Immature natural killer cell (primary cell): ENCODE results near the gene FMOD. TPM values are rescaled to one million over a fixed set of nuclear protein-coding genes. Genes with fewer than 3 reads are reported as not detected.
A peak's percentile ranks its signal among the peaks of the same experiment; 100 is the strongest.
"Not testable (repeated sequence)": the region's sequence is repeated elsewhere in the genome, so short reads cannot be mapped to it uniquely, and the experiment has no call there.

Experiments
- DNase-seq, 3 donors: peaks; one replicate each; pipeline ENCODE4 v3.0.0; 2022; ENCODE audit warnings: mixed read lengths in 1 of 3
- H3K27ac Mint-ChIP-seq, 6 donors: one replicate each; pipeline ENCODE4 v1.8.0; 2020; ENCODE audit warnings: mixed read lengths in 6 of 6, mild to moderate bottlenecking in 5 of 6, inconsistent platforms in 4 of 6, moderate library complexity in 3 of 6
- H3K27me3 Mint-ChIP-seq, 3 donors: one replicate each; pipeline ENCODE4 v1.8.0; 2020 to 2021; ENCODE audit warnings: low read depth in 3 of 3, mild to moderate bottlenecking in 3 of 3, mixed read lengths in 3 of 3, moderate library complexity in 3 of 3, inconsistent platforms in 1 of 3
- H3K36me3 Mint-ChIP-seq, 3 donors: one replicate each; pipeline ENCODE4 v1.8.0; 2020; ENCODE audit warnings: mixed read lengths in 3 of 3, inconsistent platforms in 2 of 3, mild to moderate bottlenecking in 2 of 3
- H3K4me1 Mint-ChIP-seq, 2 donors: one replicate each; pipeline ENCODE4 v1.8.0; 2020; ENCODE audit warnings: inconsistent platforms in 2 of 2, mild to moderate bottlenecking in 2 of 2, mixed read lengths in 2 of 2, moderate library complexity in 1 of 2
- H3K4me3 Mint-ChIP-seq, 5 donors: one replicate each; pipeline ENCODE4 v1.8.0; 2020; ENCODE audit warnings: mild to moderate bottlenecking in 5 of 5, mixed read lengths in 5 of 5, inconsistent platforms in 3 of 5, moderate library complexity in 3 of 5
- H3K9me3 Mint-ChIP-seq, 6 donors: one replicate each; pipeline ENCODE4 v1.8.0; 2020; ENCODE audit warnings: mild to moderate bottlenecking in 6 of 6, mixed read lengths in 6 of 6, inconsistent platforms in 4 of 6, moderate library complexity in 3 of 6
- polyA plus RNA-seq, 3 donors: library from polyadenylated mRNA; unstranded; fragments of 300-500 nt; fragmentation: Illumina TruSeq; gene quantifications; one replicate each; pipeline ENCODE4 v1.2.3, GENCODE V29; 2021

The FMOD gene
- polyA plus RNA-seq, 3 donors from 2014 or later: not detected

GRCh38 chr1:203317429-203318228 lies 33.3 kb downstream of the FMOD start:
- DNase-seq: no peak
- peaks cover 48 to 50% of the 10 kb centered on the region in 2 donors for H3K4me1 Mint-ChIP-seq
- peaks cover 0 to 10% (median 8%) of the 10 kb centered on the region in 3 donors for H3K36me3 Mint-ChIP-seq
- peak overlapping the region in 2 of 6 donors; percentile 14 to 61 for H3K27ac Mint-ChIP-seq
- no peaks in the 10 kb centered on the region for H3K9me3 Mint-ChIP-seq
- H3K27me3 Mint-ChIP-seq: peaks cover 2 to 5% (median 3%) of the 10 kb centered on the region in 3 donors
- no peak overlapping the region for H3K4me3 Mint-ChIP-seq

- Mint-ChIP-seq H3K4me3 (no peak overlapping the region), H3K27me3 (peaks cover 2 to 3% (median 3%) of the 10 kb centered on the region in 3 donors), H3K9me3 (no peaks in the 10 kb centered on the region), H3K27ac (peak overlapping the region in 2 of 6 donors; percentile 1 to 29), H3K4me1 (peaks cover 40 to 43% of the 10 kb centered on the region in 2 donors), H3K36me3 (peaks cover 0 to 10% (median 8%) of the 10 kb centered on the region in 3 donors)
- no peak for DNase-seq
These were observed 34.3 kb downstream of the FMOD start for GRCh38 chr1:203316626-203317093.

- not testable (repeated sequence) for H3K9me3 Mint-ChIP-seq, H3K4me3 Mint-ChIP-seq, DNase-seq
- peaks cover 9 to 26% (median 22%) of the 10 kb centered on the region in 3 donors for H3K36me3 Mint-ChIP-seq
- peaks cover 40 to 47% of the 10 kb centered on the region in 2 donors for H3K4me1 Mint-ChIP-seq
- peaks cover 4 to 15% (median 6%) of the 10 kb centered on the region in 3 donors for H3K27me3 Mint-ChIP-seq
- H3K27ac Mint-ChIP-seq: peak overlapping the region in 2 of 6 donors; percentile 7 to 36
These were observed 36.7 kb downstream of the FMOD start for GRCh38 chr1:203314025-203314759.

GRCh38 chr1:203311368-203312301 lies 39.3 kb downstream of the FMOD start:
- H3K9me3 Mint-ChIP-seq: no peaks in the 10 kb centered on the region
- H3K27me3 Mint-ChIP-seq: peaks cover 21 to 41% (median 31%) of the 10 kb centered on the region in 3 donors
- no peak overlapping the region for H3K4me3 Mint-ChIP-seq
- H3K36me3 Mint-ChIP-seq: peaks cover 29 to 49% (median 45%) of the 10 kb centered on the region in 3 donors
- no peak for DNase-seq
- peak overlapping the region; percentile 40 to 100 (median 80) for H3K27ac Mint-ChIP-seq
- peaks cover 55 to 62% of the 10 kb centered on the region in 2 donors for H3K4me1 Mint-ChIP-seq

- peak overlapping the region; percentile 95 to 100 (median 99) for H3K27ac Mint-ChIP-seq
- no peaks in the 10 kb centered on the region for H3K9me3 Mint-ChIP-seq
- H3K36me3 Mint-ChIP-seq: peaks cover 30 to 47% (median 43%) of the 10 kb centered on the region in 3 donors
- no peak for DNase-seq
- peaks cover 67 to 75% of the 10 kb centered on the region in 2 donors for H3K4me1 Mint-ChIP-seq
- H3K27me3 Mint-ChIP-seq: peaks cover 39 to 67% (median 53%) of the 10 kb centered on the region in 3 donors
- peak overlapping the region; percentile 95 to 99 (median 99) for H3K4me3 Mint-ChIP-seq
These were observed 42.0 kb downstream of the FMOD start for GRCh38 chr1:203308923-203309331.

- Mint-ChIP-seq H3K27ac (peak overlapping the region; percentile 95 to 100 (median 99)), H3K27me3 (peaks cover 40 to 69% (median 53%) of the 10 kb centered on the region in 3 donors), H3K4me3 (peak overlapping the region; percentile 95 to 99 (median 99)), H3K36me3 (peaks cover 30 to 42% (median 39%) of the 10 kb centered on the region in 3 donors), H3K9me3 (no peaks in the 10 kb centered on the region), H3K4me1 (peaks cover 71 to 75% of the 10 kb centered on the region in 2 donors)
- no peak for DNase-seq
These were observed 42.5 kb downstream of the FMOD start for GRCh38 chr1:203308328-203308922.

- Mint-ChIP-seq H3K36me3 (peaks cover 30 to 40% (median 39%) of the 10 kb centered on the region in 3 donors), H3K27me3 (peaks cover 40 to 71% (median 53%) of the 10 kb centered on the region in 3 donors), H3K27ac (peak overlapping the region; percentile 95 to 100 (median 99)), H3K4me1 (peaks cover 77 to 79% of the 10 kb centered on the region in 2 donors), H3K4me3 (peak overlapping the region; percentile 95 to 99 (median 99)), H3K9me3 (no peaks in the 10 kb centered on the region)
- peak in 1 of 3 donors; percentile 15 for DNase-seq
These were observed 43.2 kb downstream of the FMOD start for GRCh38 chr1:203307641-203308126.

GRCh38 chr1:203306965-203307541 lies 43.9 kb downstream of the FMOD start:
- Mint-ChIP-seq H3K9me3 (no peaks in the 10 kb centered on the region), H3K4me1 (peaks cover 80 to 85% of the 10 kb centered on the region in 2 donors), H3K4me3 (peak overlapping the region; percentile 95 to 99 (median 99)), H3K27me3 (peaks cover 40 to 71% (median 55%) of the 10 kb centered on the region in 3 donors), H3K27ac (peak overlapping the region; percentile 95 to 100 (median 99)), H3K36me3 (peaks cover 30 to 40% (median 39%) of the 10 kb centered on the region in 3 donors)
- peak; percentile 41 to 53 (median 52) for DNase-seq

- H3K27ac Mint-ChIP-seq: peak overlapping the region; percentile 95 to 100 (median 99)
- peaks cover 76 to 80% of the 10 kb centered on the region in 2 donors for H3K4me1 Mint-ChIP-seq
- H3K36me3 Mint-ChIP-seq: peaks cover 30 to 39% (median 39%) of the 10 kb centered on the region in 3 donors
- H3K9me3 Mint-ChIP-seq: no peaks in the 10 kb centered on the region
- peak overlapping the region; percentile 95 to 99 (median 99) for H3K4me3 Mint-ChIP-seq
- DNase-seq: peak; percentile 45 to 53 (median 51)
- H3K27me3 Mint-ChIP-seq: peaks cover 40 to 66% (median 55%) of the 10 kb centered on the region in 3 donors
These were observed 44.6 kb downstream of the FMOD start for GRCh38 chr1:203306089-203306964.

- no peak for DNase-seq
- Mint-ChIP-seq H3K27me3 (peaks cover 40 to 63% (median 55%) of the 10 kb centered on the region in 3 donors), H3K4me1 (peaks cover 76 to 80% of the 10 kb centered on the region in 2 donors), H3K9me3 (no peaks in the 10 kb centered on the region), H3K36me3 (peaks cover 30 to 39% (median 34%) of the 10 kb centered on the region in 3 donors), H3K27ac (peak overlapping the region; percentile 95 to 100 (median 99)), H3K4me3 (peak overlapping the region; percentile 95 to 99 (median 99))
These were observed 45.2 kb downstream of the FMOD start for GRCh38 chr1:203305809-203306088.
